Trophoblast cell (in vitro differentiated cells and primary cell): ENCODE results near the gene TMEM273.

Experiments used
- DNase-seq, 2 donors: peaks; one replicate each; pipeline ENCODE4 v3.0.0-alpha.2; 2016
- H2AFZ ChIP-seq: 2 replicates; pipeline ENCODE4 v1.6.1; 2013; ENCODE audit warnings: low read length, moderate library complexity, mild to moderate bottlenecking; ENCODE audit not compliant: insufficient read depth, poor library complexity
- H2AK5ac ChIP-seq: 2 replicates; pipeline ENCODE4 v1.6.1; 2013; ENCODE audit warnings: mild to moderate bottlenecking, low read length
- H2BK120ac ChIP-seq: 2 replicates; pipeline ENCODE4 v1.6.1; 2013; ENCODE audit warnings: low read length, mild to moderate bottlenecking, moderate library complexity; ENCODE audit not compliant: insufficient read depth, poor library complexity
- H2BK12ac ChIP-seq: 2 replicates; pipeline ENCODE4 v1.6.1; 2013; ENCODE audit warnings: mild to moderate bottlenecking, low read length, moderate library complexity
- H2BK5ac ChIP-seq: 2 replicates; pipeline ENCODE4 v1.6.1; 2013; ENCODE audit warnings: low read length, low read depth, moderate library complexity, mild to moderate bottlenecking; ENCODE audit not compliant: poor library complexity
- H3K14ac ChIP-seq: 2 replicates; pipeline ENCODE4 v1.6.1; 2013; ENCODE audit warnings: mild to moderate bottlenecking, low read length
- H3K18ac ChIP-seq: 2 replicates; pipeline ENCODE4 v1.6.1; 2013; ENCODE audit warnings: mild to moderate bottlenecking, low read length
- H3K23ac ChIP-seq: 2 replicates; pipeline ENCODE4 v1.6.1; 2013; ENCODE audit warnings: low read length
- H3K27ac ChIP-seq: 2 replicates; pipeline ENCODE4 v1.5.1; 2013; ENCODE audit warnings: low read depth, mild to moderate bottlenecking, inconsistent platforms, low read length, moderate library complexity
- H3K27me3 ChIP-seq: 2 replicates; pipeline ENCODE4 v1.6.1; 2013; ENCODE audit warnings: inconsistent platforms, mild to moderate bottlenecking, low read length, moderate library complexity; ENCODE audit not compliant: insufficient read depth
- H3K36me3 ChIP-seq, 2 experiments: 1 replicate in 1 of 2; 2 replicates in 1 of 2; pipeline ENCODE4 v1.6.1; 2013; ENCODE audit warnings: low read length in 2 of 2, mild to moderate bottlenecking in 2 of 2, moderate library complexity in 1 of 2; ENCODE audit not compliant: insufficient read depth in 2 of 2, control insufficient read depth in 1 of 2
- H3K4ac ChIP-seq: 2 replicates; pipeline ENCODE4 v1.6.1; 2013; ENCODE audit warnings: low read depth, mild to moderate bottlenecking, low read length, moderate library complexity
- H3K4me1 ChIP-seq, 2 experiments: 1 replicate in 1 of 2; 2 replicates in 1 of 2; pipeline ENCODE4 v1.6.1; 2013; ENCODE audit warnings: low read length in 2 of 2, mild to moderate bottlenecking in 2 of 2, moderate library complexity in 1 of 2; ENCODE audit not compliant: insufficient read depth in 2 of 2, control insufficient read depth in 1 of 2
- H3K4me2 ChIP-seq: 2 replicates; pipeline ENCODE4 v1.6.1; 2013; ENCODE audit warnings: inconsistent platforms, mild to moderate bottlenecking, low read length, moderate library complexity
- H3K4me3 ChIP-seq: 2 replicates; pipeline ENCODE4 v1.5.1; 2013; ENCODE audit warnings: mild to moderate bottlenecking, low read depth, low read length, inconsistent platforms
- H3K79me1 ChIP-seq: one replicate; pipeline ENCODE4 v1.6.1; 2013; ENCODE audit warnings: low read length
- H3K79me2 ChIP-seq: 2 replicates; pipeline ENCODE4 v1.6.1; 2013; ENCODE audit warnings: low read length, mild to moderate bottlenecking; ENCODE audit not compliant: control insufficient read depth, insufficient read depth, poor library complexity
- H3K9ac ChIP-seq: 2 replicates; pipeline ENCODE4 v1.6.1; 2013; ENCODE audit warnings: mild to moderate bottlenecking, low read length
- H3K9me3 ChIP-seq: 2 replicates; pipeline ENCODE4 v1.6.1; 2013; ENCODE audit warnings: low read depth, mild to moderate bottlenecking, control low read depth, inconsistent platforms, low read length; ENCODE audit not compliant: insufficient read depth
- H4K12ac ChIP-seq: 2 replicates; pipeline ENCODE4 v1.6.1; 2013; ENCODE audit warnings: low read depth, mild to moderate bottlenecking, low read length, moderate library complexity
- H4K8ac ChIP-seq: 2 replicates; pipeline ENCODE4 v1.6.1; 2013; ENCODE audit warnings: low read depth, mild to moderate bottlenecking, low read length, moderate library complexity
- H4K91ac ChIP-seq: one replicate; pipeline ENCODE4 v1.6.1; 2013; ENCODE audit warnings: low read depth, mild to moderate bottlenecking, low read length, moderate library complexity
- WGBS: extraction: QIAGEN DNeasy Blood & Tissue Kit; methylation state at CpG from one replicate; pipeline ENCODE4 v1.1.7; 2013; ENCODE audit warnings: missing lambda C conversion rate; ENCODE audit not compliant: insufficient read length, insufficient coverage; ENCODE audit errors: extremely low coverage; 5-methylcytosine and 5-hydroxymethylcytosine counted together

Gene TMEM273

GRCh38 chr10:49194212-49194920 lies 6.2 kb upstream of the TMEM273 start:
- no peak overlapping the region for H4K91ac ChIP-seq
- no peak overlapping the region for H3K4me2 ChIP-seq
- no peak overlapping the region for H2AFZ ChIP-seq
- H4K8ac ChIP-seq: no peak overlapping the region
- no peak for DNase-seq
- WGBS: no CpG with 5 or more reads among the region's 8 CpGs
- no peak overlapping the region for H3K27ac ChIP-seq
- no peaks in the 10 kb centered on the region for H3K27me3 ChIP-seq
- H4K12ac ChIP-seq: no peak overlapping the region
- no peak overlapping the region for H2BK12ac ChIP-seq
- no peak overlapping the region for H3K23ac ChIP-seq
- no peak overlapping the region for H3K4me3 ChIP-seq
- no peak overlapping the region for H3K18ac ChIP-seq
- no peaks in the 10 kb centered on the region for H3K79me1 ChIP-seq
- H3K4ac ChIP-seq: no peak overlapping the region
- H3K9ac ChIP-seq: no peak overlapping the region
- peaks cover 2% of the 10 kb centered on the region in 2 experiments for H3K4me1 ChIP-seq
- H3K14ac ChIP-seq: no peak overlapping the region
- no peaks in the 10 kb centered on the region for H3K79me2 ChIP-seq
- no peak overlapping the region for H2BK5ac ChIP-seq
- H2AK5ac ChIP-seq: no peak overlapping the region
- H3K9me3 ChIP-seq: no peaks in the 10 kb centered on the region
- H2BK120ac ChIP-seq: no peak overlapping the region
- no peaks in the 10 kb centered on the region for H3K36me3 ChIP-seq

GRCh38 chr10:49191349-49191748 lies 3.2 kb upstream of the TMEM273 start:
- Histone ChIP-seq H3K79me1 (no peaks in the 10 kb centered on the region), H4K91ac (no peak overlapping the region), H2AK5ac (no peak overlapping the region), H3K14ac (no peak overlapping the region), H3K36me3 (no peaks in the 10 kb centered on the region), H3K4me2 (no peak overlapping the region), H2BK120ac (no peak overlapping the region), H3K18ac (no peak overlapping the region), H3K4me3 (no peak overlapping the region), H4K12ac (no peak overlapping the region), H4K8ac (no peak overlapping the region), H3K4me1 (peaks cover 2 to 6% of the 10 kb centered on the region in 2 experiments), H2AFZ (no peak overlapping the region), H3K27me3 (no peaks in the 10 kb centered on the region), H2BK12ac (no peak overlapping the region), H3K9me3 (no peaks in the 10 kb centered on the region), H3K23ac (no peak overlapping the region), H3K79me2 (no peaks in the 10 kb centered on the region), H3K27ac (no peak overlapping the region), H3K9ac (no peak overlapping the region), H3K4ac (no peak overlapping the region), H2BK5ac (no peak overlapping the region)
- no CpG with 5 or more reads among the region's 1 CpG for WGBS
- no peak for DNase-seq

- Histone ChIP-seq H4K91ac (no peak overlapping the region), H3K27ac (no peak overlapping the region), H3K36me3 (no peaks in the 10 kb centered on the region), H2AK5ac (no peak overlapping the region), H3K27me3 (no peaks in the 10 kb centered on the region), H3K9me3 (no peaks in the 10 kb centered on the region), H3K4ac (no peak overlapping the region), H3K79me1 (no peaks in the 10 kb centered on the region), H3K4me1 (peaks cover 2 to 6% of the 10 kb centered on the region in 2 experiments), H3K9ac (peak overlapping the region; percentile 68), H3K4me3 (no peak overlapping the region), H3K18ac (no peak overlapping the region), H4K12ac (no peak overlapping the region), H2BK5ac (no peak overlapping the region), H2BK12ac (no peak overlapping the region), H3K4me2 (no peak overlapping the region), H2BK120ac (no peak overlapping the region), H4K8ac (no peak overlapping the region), H3K14ac (no peak overlapping the region), H2AFZ (no peak overlapping the region), H3K23ac (no peak overlapping the region), H3K79me2 (no peaks in the 10 kb centered on the region)
- DNase-seq: no peak
- WGBS: no CpG with 5 or more reads among the region's 6 CpGs
These were observed 1.2 kb upstream of the TMEM273 start for GRCh38 chr10:49189422-49189821.

- peaks cover 2 to 6% of the 10 kb centered on the region in 2 experiments for H3K4me1 ChIP-seq
- WGBS: no CpG with 5 or more reads among the region's 8 CpGs
- H4K91ac ChIP-seq: no peak overlapping the region
- H2BK12ac ChIP-seq: no peak overlapping the region
- no peak overlapping the region for H3K9ac ChIP-seq
- no peak overlapping the region for H3K23ac ChIP-seq
- H2BK5ac ChIP-seq: no peak overlapping the region
- H4K12ac ChIP-seq: no peak overlapping the region
- H3K4ac ChIP-seq: no peak overlapping the region
- H4K8ac ChIP-seq: no peak overlapping the region
- no peaks in the 10 kb centered on the region for H3K79me2 ChIP-seq
- no peak overlapping the region for H3K4me3 ChIP-seq
- no peak overlapping the region for H3K27ac ChIP-seq
- H2AFZ ChIP-seq: no peak overlapping the region
- no peak overlapping the region for H3K4me2 ChIP-seq
- H3K18ac ChIP-seq: no peak overlapping the region
- H2BK120ac ChIP-seq: no peak overlapping the region
- no peaks in the 10 kb centered on the region for H3K36me3 ChIP-seq
- no peak overlapping the region for H2AK5ac ChIP-seq
- H3K27me3 ChIP-seq: no peaks in the 10 kb centered on the region
- no peak for DNase-seq
- H3K9me3 ChIP-seq: no peaks in the 10 kb centered on the region
- no peak overlapping the region for H3K14ac ChIP-seq
- H3K79me1 ChIP-seq: no peaks in the 10 kb centered on the region
These were observed 1.1 kb downstream of the TMEM273 start for GRCh38 chr10:49187044-49187484.
